Motor neuron (in vitro differentiated cells): ENCODE measurements around the gene CD59. TPM values are rescaled to one million over a fixed set of nuclear protein-coding genes. Genes with fewer than 3 reads are reported as not detected.

ENCODE experiments used
- ATAC-seq, 8 experiments: fragments of 200-7000 bp; cut with Tn5 transposase; replicated peaks in 6 of 8; 2 replicates each; pipeline ENCODE4 v1.8.0; 2021; ENCODE audit warnings: mild to moderate bottlenecking in 8 of 8, moderate library complexity in 8 of 8
- H3K27ac ChIP-seq, 2 donors: fragments of 250-450 bp; sonication (Bioruptor Pico); 2 replicates each; pipeline ENCODE4 v1.9.0; 2021; ENCODE audit warnings: antibody characterized with exemption in 2 of 2, mild to moderate bottlenecking in 2 of 2, moderate library complexity in 1 of 2
- H3K4me1 ChIP-seq, 2 donors: fragments of 250-450 bp; sonication (Bioruptor Pico); replicated peaks in 1 of 2; 2 replicates each; pipeline ENCODE4 v1.6.1; 2021; ENCODE audit warnings: antibody characterized with exemption in 2 of 2, mild to moderate bottlenecking in 2 of 2, moderate library complexity in 1 of 2
- H3K4me3 ChIP-seq, 5 donors: fragments of 250-450 bp; sonication (Bioruptor Pico); 2 replicates each; pipeline ENCODE4 v1.9.0; 2021; ENCODE audit warnings: antibody characterized with exemption in 5 of 5, mild to moderate bottlenecking in 5 of 5, moderate library complexity in 4 of 5
- WGBS, 10 experiments: fragments of 450-650 bp; shearing (Covaris generic); methylation state at CpG; one replicate each; pipeline ENCODE4 v1.0.0; 2022; 5-methylcytosine and 5-hydroxymethylcytosine counted together
- in situ Hi-C, 9 experiments: fragments of 400-800 bp; cut with MboI; loops; one replicate each; pipeline ENCODE4 v1.15.0; 2021; ENCODE audit warnings: low sequenced_read_pairs in 9 of 9, low pct_unique_long_range_greater_than_20kb in 2 of 9; ENCODE audit not compliant: unreplicated experiment in 9 of 9
- total RNA-seq, 8 experiments: library from RNA; unstranded; fragments of 300-600 nt; gene quantifications; 2 replicates each; pipeline versions ENCODE4 v1.2.3 to v1.2.4, GENCODE V29; 2022

The CD59 gene
- total RNA-seq, 8 experiments from 2014 or later = 33.5 to 431 (median 105) TPM

GRCh38 chr11:33704240-33705002 is 31.8 kb downstream of the CD59 start:
- Histone ChIP-seq H3K4me1 (peaks cover 11 to 15% of the 10 kb centered on the region in 2 donors), H3K27ac (no peak overlapping the region), H3K4me3 (no peak overlapping the region)
- WGBS, 10 experiments = 57 to 86% (median 65%) methylated on average over 1 to 4 of the region's 7 CpGs; no CpG with 5 or more reads in 5 of the 10 experiments
- in situ Hi-C loops = no loop called here
- ATAC-seq = no peak

GRCh38 chr11:33703788-33704187 is 32.4 kb downstream of the CD59 start:
- in situ Hi-C loops = no loop called here
- no peak for ATAC-seq
- Histone ChIP-seq H3K27ac (no peak overlapping the region), H3K4me3 (no peak overlapping the region), H3K4me1 (peaks cover 11 to 15% of the 10 kb centered on the region in 2 donors)
- 69 to 100% (median 80%) methylated on average over 2 to 3 of the region's 4 CpGs; no CpG with 5 or more reads in 7 of the 10 experiments for WGBS, 10 experiments

- in situ Hi-C loops = no loop called here
- Histone ChIP-seq H3K4me1 (peaks cover 11 to 15% of the 10 kb centered on the region in 2 donors), H3K4me3 (no peak overlapping the region), H3K27ac (no peak overlapping the region)
- no peak for ATAC-seq
- 72 to 100% (median 83%) methylated on average over 1 to 3 of the region's 5 CpGs; no CpG with 5 or more reads in 4 of the 10 experiments for WGBS, 10 experiments
Observed at GRCh38 chr11:33703234-33703633, 33.0 kb downstream of the CD59 start.

GRCh38 chr11:33701302-33702230 is 34.7 kb downstream of the CD59 start:
- 0 to 71% (median 34%) methylated on average over 1 to 7 of the region's 7 CpGs; no CpG with 5 or more reads in 2 of the 10 experiments for WGBS, 10 experiments

GRCh38 chr11:33700502-33701271 is 35.5 kb downstream of the CD59 start, which contains the start of gene C11orf91:
C11orf91 (minus strand) TSS chr11:33700826; CDS start chr11:33700740, 86 bp downstream.
- peak; percentile 55 to 91 (median 88) for ATAC-seq
- Histone ChIP-seq H3K27ac (peak within 1 kb of the TSS; percentile 50 to 84), H3K4me1 (peaks cover 13 to 20% of the 10 kb centered on the region in 2 donors), H3K4me3 (peak within 1 kb of the TSS; percentile 39 to 51 (median 44))
- in situ Hi-C loops = no loop called here
- WGBS, 10 experiments = 1 to 44% (median 20%) methylated on average over 1 to 14 of the region's 72 CpGs; no CpG with 5 or more reads in 5 of the 10 experiments

More at GRCh38 chr11:33701302-33702230, 34.7 kb downstream of the CD59 start:
- in situ Hi-C loops = no loop called here
- Histone ChIP-seq H3K27ac (peak overlapping the region; percentile 50 to 84), H3K4me1 (peaks cover 11 to 15% of the 10 kb centered on the region in 2 donors), H3K4me3 (peak overlapping the region; percentile 39 to 51 (median 44))
- peak in 4 of 8 experiments; percentile 1 to 29 (median 20) for ATAC-seq

- H3K27ac ChIP-seq = peak overlapping the region; percentile 17 to 20
- ATAC-seq = no peak
- 60 to 94% (median 77%) methylated on average over 1 to 4 of the region's 25 CpGs; no CpG with 5 or more reads in 6 of the 10 experiments for WGBS, 10 experiments
- in situ Hi-C loops = no loop called here
- H3K4me1 ChIP-seq = peaks cover 19 to 26% of the 10 kb centered on the region in 2 donors
- peak overlapping the region; percentile 39 to 51 (median 44) for H3K4me3 ChIP-seq
Observed at GRCh38 chr11:33700063-33700501, 36.1 kb downstream of the CD59 start.

- no peak for ATAC-seq
- Histone ChIP-seq H3K4me3 (no peak overlapping the region), H3K27ac (no peak overlapping the region), H3K4me1 (peaks cover 24 to 30% of the 10 kb centered on the region in 2 donors)
- WGBS, 10 experiments = 59 to 100% (median 80%) methylated on average over 1 to 9 of the region's 12 CpGs; no CpG with 5 or more reads in 3 of the 10 experiments
- in situ Hi-C loops = loop anchor here in 4 of 9 experiments (25.0 kb wide), 2 partner anchors 337 to 537 kb away; partner anchors contain the start of gene CSTF3 (in 1 of the 4)
Observed at GRCh38 chr11:33699515-33700062, 36.6 kb downstream of the CD59 start.

- 17 to 100% (median 96%) methylated on average over 1 to 5 of the region's 5 CpGs; no CpG with 5 or more reads in 2 of the 10 experiments for WGBS, 10 experiments
- no peak for ATAC-seq
- peaks cover 24 to 30% of the 10 kb centered on the region in 2 donors for H3K4me1 ChIP-seq
- no peak overlapping the region for H3K4me3 ChIP-seq
- H3K27ac ChIP-seq = no peak overlapping the region
- in situ Hi-C loops = loop anchor here in 4 of 9 experiments (25.0 kb wide), 2 partner anchors 337 to 537 kb away; partner anchors contain the start of gene CSTF3 (in 1 of the 4)
Observed at GRCh38 chr11:33698921-33699320, 37.3 kb downstream of the CD59 start.

GRCh38 chr11:33697997-33698396 is 38.2 kb downstream of the CD59 start:
- in situ Hi-C loops = loop anchor here in 4 of 9 experiments (25.0 kb wide), 2 partner anchors 336 to 536 kb away; partner anchors contain the start of gene CSTF3 (in 1 of the 4)
- H3K27ac ChIP-seq = no peak overlapping the region
- no peak overlapping the region for H3K4me3 ChIP-seq
- no peak for ATAC-seq
- WGBS, 10 experiments = 78 to 100% (median 84%) methylated on average over 1 to 2 of the region's 3 CpGs; no CpG with 5 or more reads in 2 of the 10 experiments
- H3K4me1 ChIP-seq = peaks cover 24 to 30% of the 10 kb centered on the region in 2 donors

- H3K4me3 ChIP-seq = no peak overlapping the region
- no peak for ATAC-seq
- peaks cover 26% of the 10 kb centered on the region in 2 donors for H3K4me1 ChIP-seq
- 77 to 100% (median 96%) methylated on average over 1 to 6 of the region's 6 CpGs; no CpG with 5 or more reads in 4 of the 10 experiments for WGBS, 10 experiments
- in situ Hi-C loops = loop anchor here in 4 of 9 experiments (25.0 kb wide), 2 partner anchors 335 to 535 kb away; partner anchors contain the start of gene CSTF3 (in 1 of the 4)
- H3K27ac ChIP-seq = no peak overlapping the region
Observed at GRCh38 chr11:33696931-33697638, 39.1 kb downstream of the CD59 start.

GRCh38 chr11:33696411-33696810 is 39.8 kb downstream of the CD59 start:
- H3K27ac ChIP-seq = no peak overlapping the region
- no peak overlapping the region for H3K4me3 ChIP-seq
- peaks cover 21 to 24% of the 10 kb centered on the region in 2 donors for H3K4me1 ChIP-seq
- WGBS, 10 experiments = 43 to 100% (median 91%) methylated on average over 1 to 5 of the region's 5 CpGs; no CpG with 5 or more reads in 1 of the 10 experiments
- in situ Hi-C loops = loop anchor here in 4 of 9 experiments (25.0 kb wide), 2 partner anchors 334 to 534 kb away; partner anchors contain the start of gene CSTF3 (in 1 of the 4)
- no peak for ATAC-seq
